Subcutaneous abdominal adipose tissue (tissue), 5 donors: ENCODE data around the gene GNRH2.

Experiments used
- H3K27ac ChIP-seq: one replicate; pipeline ENCODE4 v1.7.0; 2013; ENCODE audit warnings: low read depth, mild to moderate bottlenecking, inconsistent platforms, low read length, moderate library complexity
- H3K27me3 ChIP-seq, 5 donors: one replicate each; pipeline ENCODE4 v1.7.0; 2013; ENCODE audit warnings: low read length in 5 of 5, inconsistent platforms in 1 of 5; ENCODE audit not compliant: control insufficient read depth in 5 of 5, insufficient read depth in 4 of 5
- H3K36me3 ChIP-seq, 5 donors: one replicate each; pipeline ENCODE4 v1.7.0; 2013; ENCODE audit warnings: low read length in 5 of 5; ENCODE audit not compliant: control insufficient read depth in 5 of 5, insufficient read depth in 5 of 5
- H3K4me1 ChIP-seq, 5 donors: one replicate each; pipeline ENCODE4 v1.7.0; 2013; ENCODE audit warnings: low read length in 5 of 5, mild to moderate bottlenecking in 3 of 5, moderate library complexity in 1 of 5; ENCODE audit not compliant: control insufficient read depth in 5 of 5, insufficient read depth in 5 of 5
- H3K4me3 ChIP-seq, 5 donors: one replicate each; pipeline ENCODE4 v1.7.0; 2013; ENCODE audit warnings: low read length in 5 of 5, low read depth in 1 of 5
- H3K9ac ChIP-seq, 5 donors: one replicate each; pipeline ENCODE4 v1.7.0; 2013; ENCODE audit warnings: low read length in 5 of 5, mild to moderate bottlenecking in 4 of 5, moderate library complexity in 3 of 5
- H3K9me3 ChIP-seq, 5 donors: one replicate each; pipeline ENCODE4 v1.7.0; 2013; ENCODE audit warnings: low read length in 5 of 5; ENCODE audit not compliant: control insufficient read depth in 5 of 5
- donor health status: healthy.
- donor health status: healthy.
- donor health status: healthy.
- donor health status: healthy.
- donor health status: healthy.

The GNRH2 gene, protein sequence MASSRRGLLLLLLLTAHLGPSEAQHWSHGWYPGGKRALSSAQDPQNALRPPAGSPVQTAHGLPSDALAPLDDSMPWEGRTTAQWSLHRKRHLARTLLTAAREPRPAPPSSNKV

DNA sequence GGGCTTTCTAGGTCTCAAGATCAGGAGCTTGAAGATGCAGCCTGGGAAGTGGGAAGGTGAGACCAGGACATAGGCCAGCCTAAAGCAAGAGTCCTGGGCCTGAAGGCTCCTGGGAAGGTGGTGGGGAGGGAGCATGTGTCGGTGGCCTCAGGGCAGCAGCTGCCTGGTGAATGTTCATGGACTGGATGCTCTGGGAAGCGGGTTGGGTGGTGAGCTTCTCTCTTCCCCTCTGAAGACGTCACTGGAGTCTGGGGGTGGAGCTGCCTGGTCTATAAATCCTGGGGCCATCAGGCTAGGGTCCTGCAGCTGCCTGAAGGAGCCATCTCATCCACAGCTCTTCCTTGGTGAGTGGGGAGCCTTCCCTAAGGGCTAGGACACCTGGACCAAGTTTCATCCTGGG is at the start of gene GNRH2:
Gene GNRH2 (plus strand): TSS at position 301 of the 400 bp plus-strand sequence. CDS start 793 bp downstream, outside the sequence.
- Histone ChIP-seq H3K9me3 (no peaks in the 10 kb centered on the region), H3K36me3 (peaks cover 0 to 35% (median 31%) of the 10 kb centered on the region in 5 donors), H3K27me3 (no peaks in the 10 kb centered on the region), H3K9ac (no peak within 1 kb of the TSS), H3K4me3 (no peak within 1 kb of the TSS), H3K4me1 (peaks cover 2 to 45% (median 42%) of the 10 kb centered on the region in 5 donors), H3K27ac (peak within 1 kb of the TSS; percentile 23)

- H3K36me3 ChIP-seq, result peaks cover 15 to 62% (median 41%) of the 10 kb centered on the region in 5 donors
- no peaks in the 10 kb centered on the region for H3K9me3 ChIP-seq
- no peak overlapping the region for H3K4me3 ChIP-seq
These were observed 47.6 kb upstream of the GNRH2 start for GRCh38 chr20:2995796-2996195.

DNA sequence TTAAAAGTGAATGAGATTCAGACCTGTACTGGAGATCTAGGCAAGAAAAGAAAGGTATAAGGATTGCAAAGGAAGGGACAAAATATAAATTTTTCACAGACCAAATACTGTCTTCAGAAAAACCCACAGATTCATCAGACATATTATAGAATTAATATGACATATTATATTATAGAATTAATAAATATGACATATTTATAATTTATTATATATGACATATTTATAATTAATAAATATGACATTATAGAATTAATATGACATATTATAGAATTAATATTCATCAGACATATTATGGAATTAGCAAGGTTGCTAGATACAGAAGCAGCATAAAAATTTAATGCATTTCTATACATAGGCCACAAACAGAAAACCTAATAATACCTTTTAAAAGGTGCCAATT is 44.7 kb upstream of the GNRH2 start:
- Histone ChIP-seq H3K4me3 (no peak overlapping the region), H3K27me3 (no peaks in the 10 kb centered on the region), H3K36me3 (peaks cover 13 to 41% (median 21%) of the 10 kb centered on the region in 5 donors), H3K27ac (no peak overlapping the region), H3K9ac (no peak overlapping the region), H3K4me1 (no peaks in the 10 kb centered on the region), H3K9me3 (no peaks in the 10 kb centered on the region)

More at GRCh38 chr20:2995796-2996195, 47.6 kb upstream of the GNRH2 start:
- Histone ChIP-seq H3K4me1 (no peaks in the 10 kb centered on the region), H3K27ac (no peak overlapping the region), H3K27me3 (no peaks in the 10 kb centered on the region), H3K9ac (no peak overlapping the region)

DNA sequence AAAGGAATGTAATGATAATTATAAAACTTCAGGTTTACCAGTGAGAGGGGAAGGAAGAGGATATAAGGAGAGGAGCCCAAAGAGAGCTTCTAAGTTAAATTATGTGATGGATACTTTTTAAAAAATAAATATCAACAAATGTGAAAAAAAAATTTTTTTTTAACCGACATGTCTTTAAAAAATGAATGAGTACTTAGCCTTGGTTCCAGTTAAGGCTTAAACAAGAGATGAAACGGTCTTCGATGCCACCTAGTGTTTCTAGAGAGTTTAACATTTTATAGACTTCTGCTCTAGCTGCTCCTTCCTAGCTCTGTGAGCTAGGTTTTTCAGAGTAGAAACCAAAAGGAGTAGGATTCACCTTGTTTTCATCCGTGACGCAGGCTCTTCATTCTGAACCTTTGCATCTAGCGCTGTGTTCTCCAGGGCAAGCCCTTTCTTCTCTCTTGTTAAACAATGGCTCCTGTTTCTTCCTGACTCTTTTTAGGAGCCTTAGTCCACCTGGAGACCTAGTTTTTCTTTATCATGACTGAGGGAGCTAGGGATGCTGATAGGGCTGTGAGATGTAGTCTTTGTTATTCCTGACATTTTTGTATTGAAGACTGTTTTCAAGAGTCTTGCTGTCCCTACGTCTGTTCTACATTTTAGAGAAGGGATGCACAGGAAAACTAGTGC is 42.4 kb upstream of the GNRH2 start:
- Histone ChIP-seq H3K36me3 (peaks cover 10 to 39% (median 18%) of the 10 kb centered on the region in 5 donors), H3K4me1 (no peaks in the 10 kb centered on the region), H3K4me3 (no peak overlapping the region), H3K27ac (no peak overlapping the region), H3K9me3 (no peaks in the 10 kb centered on the region), H3K27me3 (no peaks in the 10 kb centered on the region), H3K9ac (no peak overlapping the region)

DNA sequence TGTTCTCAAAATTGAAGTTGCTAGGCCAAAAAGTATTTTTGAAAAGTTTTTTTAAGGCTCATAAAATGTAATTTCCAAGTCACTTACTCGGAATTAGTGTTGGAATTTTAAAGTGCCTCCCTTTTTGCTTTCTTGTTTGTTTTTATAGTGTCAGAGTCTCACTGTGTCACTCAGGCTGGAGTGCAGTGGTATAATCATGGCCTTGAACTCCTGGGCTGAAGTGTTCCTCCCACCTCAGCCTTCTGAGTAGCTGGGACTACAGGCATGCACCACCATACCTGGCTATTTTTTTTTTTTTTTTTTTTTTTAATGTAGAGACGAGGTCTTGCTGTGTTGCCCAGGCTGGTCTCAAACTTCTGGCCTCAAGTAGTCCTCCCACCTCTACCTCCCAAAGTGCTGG is 40.0 kb upstream of the GNRH2 start:
- H3K27me3 ChIP-seq, result no peaks in the 10 kb centered on the region
- no peak overlapping the region for H3K4me3 ChIP-seq
- no peaks in the 10 kb centered on the region for H3K9me3 ChIP-seq
- H3K36me3 ChIP-seq, result peaks cover 19 to 57% (median 37%) of the 10 kb centered on the region in 5 donors
- no peak overlapping the region for H3K27ac ChIP-seq
- no peak overlapping the region for H3K9ac ChIP-seq
- no peaks in the 10 kb centered on the region for H3K4me1 ChIP-seq

DNA sequence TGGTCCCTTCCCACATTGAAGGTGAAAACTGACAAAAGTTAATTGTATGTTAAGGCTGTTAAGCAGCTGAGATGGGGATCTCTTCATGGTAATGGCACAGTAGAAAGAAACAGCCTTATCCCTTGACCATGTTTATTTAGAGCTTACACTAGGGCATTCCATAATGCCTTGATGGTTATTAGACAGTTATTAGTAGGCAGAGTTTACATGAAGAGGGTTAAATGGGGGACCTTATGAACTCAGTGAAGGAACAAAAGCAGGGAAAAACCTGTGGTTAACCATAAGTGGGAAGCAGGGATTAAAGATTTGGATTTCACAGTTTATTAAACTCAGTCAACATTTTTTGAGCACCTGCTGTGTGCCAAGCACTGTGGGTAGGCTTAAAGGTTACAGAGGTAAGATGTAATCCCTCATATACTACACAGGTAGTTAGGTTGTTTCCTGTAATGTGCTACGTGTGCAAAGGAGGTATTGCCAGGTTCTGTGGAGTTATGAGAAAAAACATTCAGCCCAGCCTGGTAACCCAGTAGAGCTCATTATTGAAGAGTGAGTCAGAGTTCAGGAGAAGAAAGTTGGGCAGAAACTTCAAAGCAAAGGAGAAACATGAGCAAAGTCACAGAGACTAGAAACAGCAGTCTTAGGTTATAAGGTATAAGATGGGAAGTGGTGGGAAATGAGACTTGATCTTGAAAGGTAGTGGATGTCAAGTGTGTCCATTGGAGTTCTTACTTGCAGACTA is 32.3 kb upstream of the GNRH2 start:
- Histone ChIP-seq H3K4me1 (peaks cover 0 to 4% (median 0%) of the 10 kb centered on the region in 5 donors), H3K9ac (no peak overlapping the region), H3K36me3 (peaks cover 22 to 60% (median 49%) of the 10 kb centered on the region in 5 donors), H3K27me3 (no peaks in the 10 kb centered on the region), H3K9me3 (no peaks in the 10 kb centered on the region), H3K27ac (no peak overlapping the region), H3K4me3 (no peak overlapping the region)

GRCh38 chr20:3011752-3012151 is 31.7 kb upstream of the GNRH2 start:
- Histone ChIP-seq H3K27ac (no peak overlapping the region), H3K9ac (no peak overlapping the region), H3K36me3 (peaks cover 22 to 57% (median 46%) of the 10 kb centered on the region in 5 donors), H3K4me1 (peaks cover 0 to 4% (median 0%) of the 10 kb centered on the region in 5 donors), H3K9me3 (no peaks in the 10 kb centered on the region), H3K4me3 (no peak overlapping the region), H3K27me3 (no peaks in the 10 kb centered on the region)

DNA sequence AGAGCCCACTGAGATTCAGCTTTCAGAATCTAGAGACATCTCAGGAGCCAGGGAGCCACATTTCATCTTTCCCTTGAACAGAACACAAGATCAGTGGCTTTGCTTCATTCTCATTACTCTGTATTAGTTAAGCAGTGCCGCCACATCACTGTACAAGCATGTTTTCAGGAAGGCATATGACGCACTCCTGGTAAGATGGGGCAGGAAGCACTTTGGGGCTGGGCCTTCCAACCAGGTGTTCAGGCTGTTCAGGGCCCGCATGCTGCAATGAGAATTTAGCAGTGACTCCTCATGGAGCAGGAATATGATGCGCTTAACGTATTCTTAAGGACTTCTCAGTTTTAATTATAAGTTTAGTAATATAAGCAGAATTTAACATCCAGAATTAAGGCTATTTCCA is 29.7 kb upstream of the GNRH2 start:
- Histone ChIP-seq H3K4me3 (no peak overlapping the region), H3K27ac (no peak overlapping the region), H3K27me3 (no peaks in the 10 kb centered on the region), H3K9ac (no peak overlapping the region), H3K4me1 (peaks cover 0 to 4% (median 0%) of the 10 kb centered on the region in 5 donors), H3K36me3 (peaks cover 20 to 50% (median 41%) of the 10 kb centered on the region in 5 donors), H3K9me3 (no peaks in the 10 kb centered on the region)

DNA sequence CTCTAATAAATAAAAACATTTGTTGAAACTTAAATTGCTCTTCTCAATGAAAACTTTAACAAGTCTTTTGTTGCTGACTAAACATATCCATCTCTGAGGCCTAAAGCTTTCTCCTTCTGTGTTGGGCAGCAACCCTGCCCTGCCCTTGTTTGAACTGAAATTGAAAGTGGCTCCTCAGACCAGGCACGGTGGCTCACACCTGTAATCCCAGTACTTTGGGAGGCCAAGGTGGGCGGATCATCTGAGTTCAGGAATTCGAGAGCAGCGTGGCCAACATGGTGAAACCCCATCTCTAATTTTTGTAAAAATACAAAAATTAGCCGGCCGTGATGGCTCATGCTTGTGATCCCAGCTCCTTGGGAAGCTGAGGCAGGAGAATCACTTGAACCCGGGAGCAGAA is 29.2 kb upstream of the GNRH2 start:
- Histone ChIP-seq H3K9me3 (no peaks in the 10 kb centered on the region), H3K36me3 (peaks cover 16 to 46% (median 37%) of the 10 kb centered on the region in 5 donors), H3K27ac (no peak overlapping the region)

GRCh38 chr20:3014662-3015061 is 28.8 kb upstream of the GNRH2 start:
- peaks cover 0 to 4% (median 0%) of the 10 kb centered on the region in 5 donors for H3K4me1 ChIP-seq
- H3K9ac ChIP-seq, result no peak overlapping the region
- no peaks in the 10 kb centered on the region for H3K9me3 ChIP-seq
- H3K27me3 ChIP-seq, result no peaks in the 10 kb centered on the region
- H3K4me3 ChIP-seq, result no peak overlapping the region
- peaks cover 12 to 45% (median 32%) of the 10 kb centered on the region in 5 donors for H3K36me3 ChIP-seq
- H3K27ac ChIP-seq, result no peak overlapping the region

More for the DNA sequence above, 29.2 kb upstream of the GNRH2 start:
- Histone ChIP-seq H3K27me3 (no peaks in the 10 kb centered on the region), H3K4me3 (no peak overlapping the region), H3K4me1 (peaks cover 0 to 4% (median 0%) of the 10 kb centered on the region in 5 donors), H3K9ac (no peak overlapping the region)
